GM10266 (cell line): ENCODE data around the gene MPND.

Experiments
- DNase-seq: peaks from one replicate; pipeline ENCODE4 v3.0.0; 2012; ENCODE audit errors: extremely low spot score
- TF ChIP-seq, protein P1 (sequence below): IDR thresholded peaks from 2 replicates; pipeline ENCODE4 v1.5.1; 2012; ENCODE audit warnings: mild to moderate bottlenecking, low read depth; ENCODE audit not compliant: control insufficient read depth, insufficient read depth; ENCODE audit errors: missing control alignments

The MPND gene

DNA sequence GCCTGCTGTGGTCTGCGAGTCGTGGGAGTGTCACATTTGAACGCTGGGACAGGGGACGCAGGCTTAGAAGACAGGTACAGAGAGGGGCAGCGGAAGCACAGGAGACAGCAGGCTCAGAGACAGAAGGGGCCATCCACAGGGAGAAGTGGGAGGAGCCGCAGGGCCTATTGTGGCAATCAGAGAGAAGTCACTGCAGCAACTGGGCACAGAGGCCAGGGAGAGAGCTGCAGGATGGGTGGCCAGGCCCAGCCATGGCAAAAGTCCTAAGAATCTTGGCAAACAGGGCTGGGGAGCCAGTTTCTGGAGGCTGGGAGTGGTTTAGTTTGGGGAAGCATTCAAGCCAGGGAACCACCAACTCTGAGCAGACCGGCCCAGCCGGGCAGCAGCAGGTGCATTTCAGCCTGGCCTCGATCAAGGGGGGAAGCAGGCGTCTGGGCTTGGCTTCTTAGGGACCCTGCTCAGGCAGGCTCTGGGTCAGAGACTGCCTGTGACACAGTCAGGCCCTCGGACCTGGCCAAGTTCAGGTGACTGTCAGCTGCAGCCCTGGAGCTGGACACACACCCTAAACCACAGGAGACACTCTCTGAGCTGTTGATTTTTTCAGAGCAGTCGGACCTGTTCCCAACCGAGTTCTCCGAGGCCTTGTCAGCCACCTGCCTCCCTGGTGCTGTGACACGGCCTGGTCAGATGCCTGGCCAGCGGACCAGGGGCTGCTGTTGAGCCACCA is 45.1 kb downstream of the MPND start:
- TF ChIP-seq, protein P1, sequence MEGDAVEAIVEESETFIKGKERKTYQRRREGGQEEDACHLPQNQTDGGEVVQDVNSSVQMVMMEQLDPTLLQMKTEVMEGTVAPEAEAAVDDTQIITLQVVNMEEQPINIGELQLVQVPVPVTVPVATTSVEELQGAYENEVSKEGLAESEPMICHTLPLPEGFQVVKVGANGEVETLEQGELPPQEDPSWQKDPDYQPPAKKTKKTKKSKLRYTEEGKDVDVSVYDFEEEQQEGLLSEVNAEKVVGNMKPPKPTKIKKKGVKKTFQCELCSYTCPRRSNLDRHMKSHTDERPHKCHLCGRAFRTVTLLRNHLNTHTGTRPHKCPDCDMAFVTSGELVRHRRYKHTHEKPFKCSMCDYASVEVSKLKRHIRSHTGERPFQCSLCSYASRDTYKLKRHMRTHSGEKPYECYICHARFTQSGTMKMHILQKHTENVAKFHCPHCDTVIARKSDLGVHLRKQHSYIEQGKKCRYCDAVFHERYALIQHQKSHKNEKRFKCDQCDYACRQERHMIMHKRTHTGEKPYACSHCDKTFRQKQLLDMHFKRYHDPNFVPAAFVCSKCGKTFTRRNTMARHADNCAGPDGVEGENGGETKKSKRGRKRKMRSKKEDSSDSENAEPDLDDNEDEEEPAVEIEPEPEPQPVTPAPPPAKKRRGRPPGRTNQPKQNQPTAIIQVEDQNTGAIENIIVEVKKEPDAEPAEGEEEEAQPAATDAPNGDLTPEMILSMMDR: no peak
- DNase-seq: no peak

DNA sequence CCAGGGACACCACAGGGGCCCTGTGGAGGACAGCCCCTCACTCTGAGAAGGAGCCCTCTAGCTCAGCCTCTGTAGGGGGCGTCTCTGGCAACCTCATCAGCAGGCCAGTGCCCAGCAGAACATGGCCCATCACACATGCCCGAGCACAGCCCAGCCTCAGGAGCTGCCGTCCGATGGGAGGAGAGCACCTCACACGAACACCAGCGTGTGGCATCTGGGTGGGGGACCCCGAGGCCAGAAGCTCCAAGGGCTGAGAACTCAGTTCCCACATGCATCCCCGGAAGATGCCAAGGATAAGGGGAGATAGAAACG is 45.7 kb downstream of the MPND start:
- TF ChIP-seq, protein P1: no peak
- no peak for DNase-seq

DNA sequence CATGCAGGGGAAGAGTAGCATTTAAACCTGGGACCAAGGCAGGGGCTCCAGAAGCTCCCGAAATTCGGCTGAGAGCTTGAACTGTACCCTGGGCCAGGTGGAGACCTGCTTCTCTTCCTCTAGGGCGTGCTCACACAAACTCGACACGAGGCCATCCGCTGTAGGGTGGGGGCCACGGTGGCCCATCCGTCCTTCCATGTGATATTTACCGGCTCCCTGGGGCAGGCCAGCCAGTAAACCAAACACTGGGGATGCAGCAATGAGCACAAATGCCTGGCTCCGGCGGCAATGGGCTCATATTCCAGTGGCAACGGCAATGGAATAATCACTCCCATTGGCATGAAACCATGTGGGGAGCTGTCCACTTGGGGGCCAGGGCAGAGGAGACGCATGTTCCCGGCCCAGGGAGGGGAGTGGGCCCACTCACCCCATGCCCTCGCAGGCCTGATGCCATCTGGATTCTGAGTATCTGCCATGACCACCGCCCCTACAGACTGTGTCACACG is 46.2 kb downstream of the MPND start:
- no peak for DNase-seq
- TF ChIP-seq, protein P1: no peak

DNA sequence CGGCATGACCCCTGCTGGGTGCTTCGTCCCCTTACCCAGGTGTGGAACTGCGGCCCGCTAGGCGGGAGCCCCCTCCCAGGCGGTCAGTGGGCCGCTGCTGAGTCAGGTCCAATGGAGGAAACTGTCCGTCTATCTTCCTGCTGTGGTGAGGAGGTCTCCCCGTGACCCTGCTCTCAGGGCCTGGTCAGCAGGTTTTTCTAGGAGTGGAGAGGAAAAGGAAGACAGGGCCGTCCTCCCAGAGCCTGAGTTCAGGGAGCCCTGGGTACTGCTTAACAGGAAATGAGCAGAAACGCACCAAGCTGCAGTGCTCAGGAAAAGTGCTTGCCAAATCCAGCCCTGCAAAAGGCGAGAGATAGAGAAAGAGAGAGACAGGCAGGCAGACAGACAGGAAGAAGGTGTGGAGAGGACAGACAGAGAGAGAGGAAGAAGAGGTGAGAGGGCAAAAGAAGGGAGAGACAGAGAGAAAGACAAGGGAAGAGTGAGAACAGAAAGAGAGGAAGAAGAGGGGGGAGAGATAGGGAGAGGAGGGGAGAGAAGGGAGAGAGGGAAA is 46.7 kb downstream of the MPND start:
- TF ChIP-seq, protein P1: no peak

DNA sequence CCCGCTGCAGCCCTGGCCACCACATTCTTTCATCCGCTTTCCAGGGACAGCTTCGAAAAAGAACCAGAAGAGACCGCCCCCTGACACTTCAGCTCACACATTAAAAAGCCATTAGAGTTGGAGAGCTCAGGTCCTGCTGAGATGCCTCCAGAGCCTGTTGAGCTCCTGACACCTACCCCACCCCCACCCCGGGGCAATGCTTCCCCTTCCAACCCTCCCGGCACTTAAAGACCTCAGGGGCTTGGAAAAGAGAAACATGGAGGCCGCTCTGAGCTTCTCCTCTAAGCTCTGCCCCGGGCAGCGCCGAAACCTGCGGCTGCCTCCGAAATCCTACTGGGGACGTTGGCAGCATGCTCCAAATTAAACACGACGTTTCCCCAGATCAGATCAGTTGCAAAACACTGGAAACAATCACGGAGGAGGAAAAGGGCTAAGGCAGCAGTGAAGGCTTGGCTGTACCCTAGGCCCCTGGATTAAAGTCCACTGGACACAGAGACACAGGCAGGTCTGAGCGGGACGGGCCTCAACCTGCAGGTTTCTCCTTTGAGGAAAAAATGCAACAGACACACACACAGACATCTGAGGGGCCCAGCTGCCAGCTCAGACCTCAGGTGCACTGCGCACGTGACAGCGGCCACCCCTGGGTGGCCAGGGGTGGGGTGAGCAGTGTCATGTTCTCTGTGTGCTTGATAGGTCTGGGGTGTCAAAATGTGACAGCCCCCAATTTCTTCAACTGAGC is 47.4 kb downstream of the MPND start:
- no peak for DNase-seq
- TF ChIP-seq, protein P1: no peak

More for the DNA sequence above, 46.7 kb downstream of the MPND start:
- DNase-seq: no peak

DNA sequence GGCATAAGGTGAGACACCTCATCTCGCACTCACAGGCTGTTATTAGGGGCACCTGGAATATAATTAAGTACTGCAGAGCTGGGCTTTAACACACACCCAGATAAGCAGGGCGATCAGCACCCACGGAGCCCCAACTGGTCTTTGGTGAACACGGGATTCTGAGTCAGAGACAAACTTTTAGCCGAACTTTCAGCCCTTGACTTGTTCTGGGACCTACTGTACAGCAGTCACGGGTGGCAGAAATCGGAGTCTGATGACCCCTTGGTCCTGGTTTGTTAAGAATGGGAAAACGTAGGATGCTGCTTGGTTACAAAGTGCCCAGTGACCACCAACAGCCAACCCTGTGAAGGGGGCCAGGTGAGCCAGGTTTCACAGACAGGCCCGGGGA is 47.9 kb downstream of the MPND start:
- DNase-seq: no peak
- TF ChIP-seq, protein P1: no peak
